ENCODE data around the gene MTTP. TPM values are rescaled to one million over a fixed set of nuclear protein-coding genes. Genes with fewer than 3 reads are reported as not detected.
"Not testable (repeated sequence)": the region's sequence is repeated elsewhere in the genome, so short reads cannot be mapped to it uniquely, and the experiment has no call there.

The MTTP gene
- total RNA-seq: not detected

DNA sequence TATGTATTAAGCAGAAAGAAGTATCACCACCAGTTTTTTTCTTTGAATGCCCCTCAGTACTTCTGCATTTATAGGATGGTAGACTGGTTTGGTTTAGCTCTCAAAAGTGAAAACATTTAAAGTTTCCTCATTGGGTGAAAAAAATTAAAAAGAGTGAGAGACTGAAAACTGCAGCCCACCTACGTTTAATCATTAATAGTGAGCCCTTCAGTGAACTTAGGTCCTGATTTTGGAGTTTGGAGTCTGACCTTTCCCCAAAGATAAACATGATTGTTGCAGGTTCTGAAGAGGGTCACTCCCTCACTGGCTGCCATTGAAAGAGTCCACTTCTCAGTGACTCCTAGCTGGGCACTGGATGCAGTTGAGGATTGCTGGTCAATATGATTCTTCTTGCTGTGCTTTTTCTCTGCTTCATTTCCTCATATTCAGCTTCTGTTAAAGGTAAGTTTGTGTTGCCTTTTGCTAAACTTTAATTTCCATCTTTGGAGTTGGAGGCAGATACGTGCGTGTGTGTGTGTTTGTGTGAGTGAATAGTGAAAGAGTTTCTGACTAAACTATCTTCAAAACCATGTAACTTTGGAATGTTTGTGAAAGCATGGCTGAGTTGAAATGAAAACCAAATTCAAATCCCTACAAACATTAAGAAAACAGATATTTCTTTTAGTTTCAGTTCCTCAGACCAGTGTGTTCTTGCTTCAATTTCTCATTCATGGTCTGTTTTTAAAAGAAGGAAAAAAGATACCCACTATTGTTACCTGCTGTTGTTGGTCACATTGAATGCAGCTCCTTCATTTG, at the start of gene MTTP:
Gene MTTP (plus strand): TSS at position 295 of the 795 bp plus-strand sequence. CDS start 86 bp downstream, at position 381.
- Histone ChIP-seq H3K27ac (no peak within 1 kb of the TSS), H3K36me3 (no peaks in the 10 kb centered on the region), H3K4me3 (no peak within 1 kb of the TSS), H3K9me3 (no peaks in the 10 kb centered on the region), H3K4me1 (no peaks in the 10 kb centered on the region), H3K27me3 (no peaks in the 10 kb centered on the region)
- intact Hi-C loops (cut with DNase I): no loop called here
- no peak for TF ChIP-seq CTCF (IDR thresholded peaks at IDR 0.05)
- DNase-seq (ENCODE audit: extremely low spot score in 2 of 2): no peak

DNA sequence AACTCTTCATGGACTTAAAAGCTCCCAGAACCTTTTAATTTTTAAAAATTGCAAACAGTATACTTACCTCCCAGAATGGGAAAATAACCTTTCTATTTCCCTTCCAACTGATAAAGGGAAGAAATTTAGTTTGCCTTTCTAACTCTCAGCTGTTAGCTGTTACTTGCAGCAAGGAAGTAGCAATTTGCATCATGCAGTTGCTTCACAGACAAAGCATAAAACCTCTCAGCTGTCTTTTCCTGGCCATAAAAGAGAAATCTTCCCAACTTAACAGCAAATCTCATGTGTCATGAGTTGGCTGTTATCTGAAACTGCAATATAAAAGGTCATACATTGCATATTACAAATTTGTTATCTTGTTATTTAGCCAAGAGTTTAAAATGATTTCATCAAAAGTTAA, 45.4 kb upstream of the MTTP start:
- H3K27me3 ChIP-seq: no peaks in the 10 kb centered on the region
- no peak for TF ChIP-seq CTCF (IDR thresholded peaks at IDR 0.05)
- no peak for TF ChIP-seq POLR2AphosphoS5 (IDR thresholded peaks at IDR 0.05; ENCODE audit: insufficient read depth in 1 of 2, low read depth in 1 of 2)
- TF ChIP-seq POLR2A (IDR thresholded peaks at IDR 0.05): no peak
- H3K4me3 ChIP-seq: no peak overlapping the region
- H3K9me3 ChIP-seq: no peaks in the 10 kb centered on the region
- no peaks in the 10 kb centered on the region for H3K36me3 ChIP-seq
- intact Hi-C loops (cut with DNase I): no loop called here
- H3K27ac ChIP-seq: no peak overlapping the region
- DNase-seq (ENCODE audit: extremely low spot score in 2 of 2): no peak
- H3K4me1 ChIP-seq: no peaks in the 10 kb centered on the region

DNA sequence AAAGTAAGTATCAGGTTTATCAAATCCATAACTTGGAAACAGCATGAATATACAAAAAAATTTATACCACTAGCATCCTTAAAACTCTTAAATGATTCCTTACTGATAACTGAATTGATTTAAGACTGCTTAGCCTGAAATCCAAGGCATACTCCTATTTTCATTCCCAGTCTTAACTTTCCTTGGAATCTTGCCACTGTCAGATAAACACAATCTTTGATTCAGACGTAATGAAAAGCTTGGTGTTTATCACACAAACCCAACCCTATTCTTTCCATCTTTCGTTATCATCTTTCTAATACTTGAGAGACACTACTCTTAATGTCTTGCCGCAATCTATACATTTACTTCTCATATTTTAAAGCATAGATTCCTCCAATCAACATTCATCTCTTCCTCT, 44.7 kb upstream of the MTTP start:
- intact Hi-C loops (cut with DNase I): no loop called here
- no peak overlapping the region for H3K4me3 ChIP-seq

GRCh38 chr4:99534699-99535098, 39.9 kb upstream of the MTTP start:
- intact Hi-C loops (cut with DNase I); H3K4me3 ChIP-seq; DNase-seq (ENCODE audit: extremely low spot score in 2 of 2): not testable (repeated sequence)

More for the DNA sequence above, 44.7 kb upstream of the MTTP start:
- H3K4me1 ChIP-seq: no peaks in the 10 kb centered on the region
- H3K9me3 ChIP-seq: no peaks in the 10 kb centered on the region
- H3K27me3 ChIP-seq: no peaks in the 10 kb centered on the region
- no peak for DNase-seq (ENCODE audit: extremely low spot score in 2 of 2)
- H3K36me3 ChIP-seq: no peaks in the 10 kb centered on the region
- TF ChIP-seq CTCF (IDR thresholded peaks at IDR 0.05) (no peak), POLR2A (IDR thresholded peaks at IDR 0.05) (no peak), POLR2AphosphoS5 (IDR thresholded peaks at IDR 0.05; ENCODE audit: insufficient read depth in 1 of 2, low read depth in 1 of 2) (no peak)
- H3K27ac ChIP-seq: no peak overlapping the region

DNA sequence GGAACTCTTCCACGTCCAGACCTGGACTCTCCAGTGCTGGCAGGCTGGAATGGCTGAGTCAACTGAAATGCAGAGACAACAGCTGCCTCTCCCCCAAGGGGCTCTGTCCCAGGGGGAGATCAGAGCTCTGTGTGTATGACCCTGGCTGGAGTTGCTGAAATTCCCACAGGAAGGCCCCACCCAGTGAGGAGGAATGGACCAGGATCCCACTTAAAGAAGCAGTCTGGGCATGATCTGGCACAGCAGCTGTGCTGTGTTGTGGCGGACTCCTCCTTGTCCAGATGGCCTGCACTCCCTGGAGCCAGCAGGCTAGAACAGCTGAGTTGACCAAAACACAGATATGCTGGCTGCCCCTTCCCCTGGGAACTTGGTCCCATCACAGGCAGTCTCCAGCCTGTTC, 38.4 kb upstream of the MTTP start:
- H3K4me3 ChIP-seq: no peak overlapping the region
- H3K9me3 ChIP-seq: no peaks in the 10 kb centered on the region
- no peaks in the 10 kb centered on the region for H3K36me3 ChIP-seq
- TF ChIP-seq POLR2AphosphoS5 (IDR thresholded peaks at IDR 0.05; ENCODE audit: insufficient read depth in 1 of 2, low read depth in 1 of 2): no peak
- TF ChIP-seq POLR2A (IDR thresholded peaks at IDR 0.05): no peak
- no peak for TF ChIP-seq CTCF (IDR thresholded peaks at IDR 0.05)
- intact Hi-C loops (cut with DNase I): no loop called here
- no peaks in the 10 kb centered on the region for H3K4me1 ChIP-seq
- no peak overlapping the region for H3K27ac ChIP-seq
- H3K27me3 ChIP-seq: no peaks in the 10 kb centered on the region
- no peak for DNase-seq (ENCODE audit: extremely low spot score in 2 of 2)

More at GRCh38 chr4:99534699-99535098, 39.9 kb upstream of the MTTP start:
- not testable (repeated sequence) for H3K4me1 ChIP-seq, H3K9me3 ChIP-seq, H3K27ac ChIP-seq, H3K27me3 ChIP-seq, H3K36me3 ChIP-seq
